Suprapubic skin (tissue), 4 donors: ENCODE measurements around the gene ESM1. TPM values are rescaled to one million over a fixed set of nuclear protein-coding genes. Genes with fewer than 3 reads are reported as not detected.

Source experiments
- DNase-seq, 2 donors: peaks; one replicate each; pipeline ENCODE4 v3.0.0-alpha.2; 2019; ENCODE audit warnings: low spot score in 2 of 2
- H3K27ac ChIP-seq: fragments of 200-600 bp; sonication (generic); one replicate; pipeline ENCODE4 v1.5.1; 2019
- H3K27me3 ChIP-seq: fragments of 200-600 bp; sonication (generic); one replicate; pipeline ENCODE4 v1.5.1; 2019
- H3K36me3 ChIP-seq: fragments of 200-600 bp; sonication (generic); one replicate; pipeline ENCODE4 v1.5.1; 2019
- H3K4me1 ChIP-seq: fragments of 200-600 bp; sonication (generic); one replicate; pipeline ENCODE4 v1.5.1; 2019
- H3K4me3 ChIP-seq: fragments of 200-600 bp; sonication (generic); one replicate; pipeline ENCODE4 v1.5.1; 2019; ENCODE audit warnings: mild to moderate bottlenecking
- H3K9me3 ChIP-seq: fragments of 200-600 bp; sonication (generic); one replicate; pipeline ENCODE4 v1.5.1; 2019
- EP300 ChIP-seq: sonication (generic); formaldehyde crosslinking; IDR thresholded peaks from one replicate; pipeline ENCODE4 v1.6.1; 2017; ENCODE audit warnings: antibody characterized with exemption
- POLR2A ChIP-seq, 2 donors: fragments of 450-650 bp; IDR thresholded peaks; one replicate each; pipeline ENCODE4 v1.6.1; 2017; ENCODE audit warnings: antibody characterized with exemption in 2 of 2, mild to moderate bottlenecking in 2 of 2, moderate library complexity in 2 of 2
- POLR2AphosphoS5 ChIP-seq, 3 donors: sonication (generic); formaldehyde crosslinking; IDR thresholded peaks; one replicate each; pipeline ENCODE4 v1.6.1; 2017; ENCODE audit warnings: antibody characterized with exemption in 3 of 3
- WGBS: methylation state at CpG from one replicate; pipeline ENCODE4 v1.1.5; 2018; 5-methylcytosine and 5-hydroxymethylcytosine counted together
- total RNA-seq, 4 donors: library from RNA; depleted of rRNA; stranded (reverse); fragments of >200 nt; gene quantifications; one replicate each; pipeline ENCODE4 v1.1.0, GENCODE V29; 2016
- TF ChIP-seq, protein P1 (sequence below), 2 donors: fragments of 200-600 bp in 1 of 2; fragments of 450-650 bp in 1 of 2; sonication (generic) in 1 of 2; IDR thresholded peaks; one replicate each; pipeline ENCODE4 v1.5.1; 2016 to 2019; ENCODE audit warnings: antibody characterized with exemption in 2 of 2, mild to moderate bottlenecking in 1 of 2, moderate library complexity in 1 of 2

ESM1 gene
- total RNA-seq, 4 donors from 2014 or later = 0.38 to 0.49 TPM; not detected in 2

DNA sequence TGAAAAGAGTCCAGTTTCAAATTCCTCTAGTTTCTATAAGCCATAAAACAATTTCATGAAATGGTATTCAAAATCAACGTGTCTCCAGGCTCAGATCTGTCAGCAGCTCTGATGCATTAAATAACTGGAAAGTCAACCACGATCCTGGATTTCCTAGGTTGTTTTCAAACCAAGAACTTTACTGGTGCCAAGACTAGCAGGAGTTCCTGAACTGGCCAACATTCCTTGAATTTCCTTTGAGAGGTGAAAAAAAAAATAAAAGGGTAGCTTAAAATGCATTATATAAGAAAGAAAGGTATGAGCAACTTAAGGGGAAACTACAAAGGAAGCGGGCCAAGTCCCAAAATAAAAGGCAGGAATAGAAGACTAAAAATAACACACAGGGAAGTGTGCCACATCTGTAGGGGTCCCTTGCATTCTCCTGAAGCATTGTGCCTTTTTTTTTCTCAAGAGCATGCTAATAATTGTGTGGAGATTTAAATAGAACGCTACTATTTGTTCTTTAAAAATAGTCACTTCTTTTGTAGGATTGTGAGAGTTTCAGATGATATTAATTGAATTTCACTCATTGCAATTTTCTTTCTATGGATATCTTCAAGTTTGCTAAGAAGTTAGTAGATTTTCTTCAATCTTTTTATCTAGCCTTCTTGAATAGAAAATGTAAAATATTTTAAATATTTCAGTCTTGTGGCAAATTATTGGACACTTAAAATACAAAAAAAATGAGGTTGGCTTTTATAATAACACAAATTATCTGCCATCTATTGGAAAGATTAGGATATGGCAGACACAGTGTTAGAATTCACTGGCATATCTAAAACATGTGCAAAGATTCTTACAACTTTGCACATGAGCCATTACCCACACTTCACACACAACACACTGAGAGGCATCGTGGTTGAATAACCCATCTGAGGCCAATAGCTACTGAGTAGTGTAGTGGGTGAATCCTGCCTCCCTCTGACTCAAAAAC is 15.3 kb downstream of the ESM1 start:
- H3K27me3 ChIP-seq = no peaks in the 10 kb centered on the region
- TF ChIP-seq POLR2AphosphoS5 (IDR thresholded peaks at IDR 0.05) = no peak
- TF ChIP-seq EP300 = no peak
- TF ChIP-seq POLR2A (IDR thresholded peaks at IDR 0.05) = no peak
- TF ChIP-seq, protein P1, sequence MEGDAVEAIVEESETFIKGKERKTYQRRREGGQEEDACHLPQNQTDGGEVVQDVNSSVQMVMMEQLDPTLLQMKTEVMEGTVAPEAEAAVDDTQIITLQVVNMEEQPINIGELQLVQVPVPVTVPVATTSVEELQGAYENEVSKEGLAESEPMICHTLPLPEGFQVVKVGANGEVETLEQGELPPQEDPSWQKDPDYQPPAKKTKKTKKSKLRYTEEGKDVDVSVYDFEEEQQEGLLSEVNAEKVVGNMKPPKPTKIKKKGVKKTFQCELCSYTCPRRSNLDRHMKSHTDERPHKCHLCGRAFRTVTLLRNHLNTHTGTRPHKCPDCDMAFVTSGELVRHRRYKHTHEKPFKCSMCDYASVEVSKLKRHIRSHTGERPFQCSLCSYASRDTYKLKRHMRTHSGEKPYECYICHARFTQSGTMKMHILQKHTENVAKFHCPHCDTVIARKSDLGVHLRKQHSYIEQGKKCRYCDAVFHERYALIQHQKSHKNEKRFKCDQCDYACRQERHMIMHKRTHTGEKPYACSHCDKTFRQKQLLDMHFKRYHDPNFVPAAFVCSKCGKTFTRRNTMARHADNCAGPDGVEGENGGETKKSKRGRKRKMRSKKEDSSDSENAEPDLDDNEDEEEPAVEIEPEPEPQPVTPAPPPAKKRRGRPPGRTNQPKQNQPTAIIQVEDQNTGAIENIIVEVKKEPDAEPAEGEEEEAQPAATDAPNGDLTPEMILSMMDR (IDR thresholded peaks at IDR 0.05) = no peak
- no peaks in the 10 kb centered on the region for H3K9me3 ChIP-seq
- H3K36me3 ChIP-seq = no peaks in the 10 kb centered on the region
- no peaks in the 10 kb centered on the region for H3K4me1 ChIP-seq
- H3K27ac ChIP-seq = no peak overlapping the region
- no peak for DNase-seq
- 65% methylated on average over 5 of the region's 5 CpGs for WGBS
- no peak overlapping the region for H3K4me3 ChIP-seq

DNA sequence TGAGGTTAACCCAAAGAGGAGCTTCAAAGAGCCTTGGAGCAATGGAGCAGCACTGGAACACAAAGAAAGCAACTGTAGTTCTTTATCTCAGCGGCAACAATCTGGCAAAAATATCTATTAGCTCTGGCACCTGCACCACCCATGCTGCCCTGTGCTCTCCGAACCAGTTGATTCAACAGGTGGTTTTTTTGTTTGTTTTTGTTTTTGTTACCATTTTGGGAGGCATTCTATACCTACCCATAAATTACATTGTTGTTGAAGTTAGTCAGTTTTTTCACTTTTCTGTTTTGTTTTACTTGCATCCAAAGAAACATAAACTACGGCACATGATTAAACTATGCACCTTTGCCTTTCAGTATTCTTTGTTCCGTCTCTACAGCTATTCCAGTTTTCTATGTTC is 16.2 kb downstream of the ESM1 start:
- H3K4me1 ChIP-seq = no peaks in the 10 kb centered on the region
- no peak for TF ChIP-seq POLR2A (IDR thresholded peaks at IDR 0.05)
- no peak for TF ChIP-seq POLR2AphosphoS5 (IDR thresholded peaks at IDR 0.05)
- no peak for TF ChIP-seq EP300
- TF ChIP-seq, protein P1 (IDR thresholded peaks at IDR 0.05) = no peak
- H3K27ac ChIP-seq = no peak overlapping the region
- H3K4me3 ChIP-seq = no peak overlapping the region
- no peaks in the 10 kb centered on the region for H3K36me3 ChIP-seq
- no peaks in the 10 kb centered on the region for H3K9me3 ChIP-seq
- H3K27me3 ChIP-seq = no peaks in the 10 kb centered on the region
- DNase-seq = no peak
- WGBS = 89% methylated on average over 4 of the region's 4 CpGs

DNA sequence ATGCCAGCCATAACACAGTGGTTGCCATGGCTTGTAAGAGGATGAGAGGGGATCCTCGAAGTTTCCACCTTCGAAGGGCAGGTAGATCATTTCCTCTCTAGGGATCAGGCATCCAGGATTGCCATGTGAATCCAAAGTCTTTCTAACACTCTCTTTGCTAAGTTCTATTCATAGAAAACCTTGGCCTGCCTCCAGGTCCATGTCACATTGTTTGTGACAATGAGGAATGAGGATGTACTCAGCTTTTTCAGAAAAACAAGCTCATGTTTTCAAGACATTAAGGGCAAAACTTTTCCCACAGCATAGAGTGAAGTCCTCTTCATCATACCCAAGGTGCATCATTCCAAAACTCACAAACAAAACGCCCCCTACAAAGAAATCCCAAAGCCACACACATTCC is 19.6 kb downstream of the ESM1 start:
- Histone ChIP-seq H3K4me3 (no peak overlapping the region), H3K4me1 (no peaks in the 10 kb centered on the region), H3K36me3 (no peaks in the 10 kb centered on the region), H3K9me3 (no peaks in the 10 kb centered on the region), H3K27ac (no peak overlapping the region), H3K27me3 (peaks cover 6% of the 10 kb centered on the region)
- DNase-seq = no peak
- 78% methylated on average over 3 of the region's 3 CpGs for WGBS
- TF ChIP-seq EP300 = no peak
- TF ChIP-seq POLR2AphosphoS5 (IDR thresholded peaks at IDR 0.05) = no peak

DNA sequence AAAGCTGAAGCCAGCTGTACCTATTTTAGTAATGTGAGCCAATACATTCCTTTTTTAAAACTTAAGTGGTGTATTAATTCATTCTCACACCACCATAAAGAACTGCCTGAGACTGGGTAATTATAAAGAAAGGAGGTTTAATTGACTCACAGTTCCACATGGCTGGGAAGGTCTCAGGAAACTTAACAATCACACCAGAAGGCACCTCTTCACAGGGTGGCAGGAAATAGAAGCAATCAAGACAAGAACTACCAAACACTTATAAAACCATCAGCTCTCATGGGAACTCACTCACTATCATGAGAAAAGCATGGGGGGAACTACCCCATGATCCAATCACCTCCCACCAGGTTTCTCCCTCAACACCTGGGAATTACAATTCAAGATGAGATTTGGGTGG is 21.0 kb downstream of the ESM1 start:
- H3K36me3 ChIP-seq = no peaks in the 10 kb centered on the region
- H3K9me3 ChIP-seq = no peaks in the 10 kb centered on the region
- DNase-seq = no peak
- H3K27me3 ChIP-seq = peaks cover 12% of the 10 kb centered on the region
- TF ChIP-seq POLR2A (IDR thresholded peaks at IDR 0.05) = no peak
- no peak for TF ChIP-seq POLR2AphosphoS5 (IDR thresholded peaks at IDR 0.05)
- no peak for TF ChIP-seq EP300
- TF ChIP-seq, protein P1 (IDR thresholded peaks at IDR 0.05) = no peak
- no peak overlapping the region for H3K27ac ChIP-seq
- no peak overlapping the region for H3K4me3 ChIP-seq
- no peaks in the 10 kb centered on the region for H3K4me1 ChIP-seq

DNA sequence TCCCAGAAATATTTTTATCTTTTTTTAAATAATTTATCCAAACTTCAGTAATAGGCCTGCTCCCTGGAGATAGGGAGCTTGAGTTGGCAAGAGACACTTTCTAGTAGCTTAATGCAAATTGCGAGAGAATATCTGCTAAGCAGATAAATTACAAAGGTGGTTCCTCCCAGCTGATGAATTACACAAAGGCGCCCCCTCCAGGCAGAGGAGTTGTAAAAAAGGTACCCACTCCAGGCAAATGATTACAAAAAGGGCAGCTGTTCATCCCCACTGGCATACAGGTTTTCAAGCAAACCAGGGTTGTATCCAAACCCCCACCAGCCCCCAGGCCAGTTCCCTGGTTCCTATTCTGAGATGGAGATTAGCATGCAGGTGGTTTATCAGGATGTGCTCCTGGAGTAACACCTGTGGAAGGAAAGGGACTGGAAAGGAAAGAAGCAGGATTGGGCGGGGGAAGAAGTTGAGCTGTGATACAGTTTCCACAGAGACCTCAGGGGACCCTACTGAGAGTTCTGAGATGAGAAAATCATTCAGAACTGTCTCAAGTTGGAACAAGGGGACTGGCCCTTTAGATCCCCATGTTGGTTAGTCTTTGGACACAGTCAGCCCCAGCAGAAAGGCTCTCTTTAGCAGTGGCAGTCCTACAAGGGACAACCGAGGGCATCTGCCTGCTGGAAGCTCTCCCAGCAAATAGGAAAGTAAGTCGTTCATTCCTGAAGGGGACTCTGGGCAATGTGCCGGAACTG is 25.5 kb downstream of the ESM1 start:
- Histone ChIP-seq H3K4me3 (no peak overlapping the region), H3K9me3 (no peaks in the 10 kb centered on the region), H3K36me3 (no peaks in the 10 kb centered on the region), H3K4me1 (no peaks in the 10 kb centered on the region), H3K27me3 (peaks cover 22% of the 10 kb centered on the region), H3K27ac (no peak overlapping the region)
- TF ChIP-seq POLR2A (IDR thresholded peaks at IDR 0.05) = no peak
- TF ChIP-seq, protein P1 (IDR thresholded peaks at IDR 0.05) = no peak
- no peak for TF ChIP-seq POLR2AphosphoS5 (IDR thresholded peaks at IDR 0.05)
- TF ChIP-seq EP300 = no peak
- no peak for DNase-seq
- WGBS = 75% methylated on average over 6 of the region's 6 CpGs
